Uterus (tissue), 4 donors: Measurements from ENCODE around the gene MAP4K5. TPM values are rescaled to one million over a fixed set of nuclear protein-coding genes. Genes with fewer than 3 reads are reported as not detected.
"Not testable (repeated sequence)": the region's sequence is repeated elsewhere in the genome, so short reads cannot be mapped to it uniquely, and the experiment has no call there.

Experiments used
- DNase-seq, 2 donors: peaks; one replicate each; pipeline ENCODE4 v3.0.0-alpha.2; 2019 to 2020
- H3K27ac ChIP-seq, 2 donors: fragments of 200-600 bp; sonication (generic); 1 replicate in 1 of 2; 2 replicates in 1 of 2; pipeline ENCODE4 v1.5.1; 2016 to 2018
- H3K27me3 ChIP-seq, 2 donors: fragments of 200-600 bp; sonication (generic); one replicate each; pipeline ENCODE4 v1.5.1; 2018 to 2019; ENCODE audit warnings: control low read depth in 1 of 2
- H3K36me3 ChIP-seq, 2 donors: fragments of 200-600 bp; sonication (generic); one replicate each; pipeline ENCODE4 v1.5.1; 2019; ENCODE audit warnings: control low read depth in 1 of 2
- H3K4me1 ChIP-seq, 2 donors: fragments of 200-600 bp; sonication (generic); one replicate each; pipeline ENCODE4 v1.5.1; 2018 to 2019; ENCODE audit warnings: control low read depth in 1 of 2
- H3K4me3 ChIP-seq, 2 donors: fragments of 200-600 bp; sonication (generic); 1 replicate in 1 of 2; 2 replicates in 1 of 2; pipeline ENCODE4 v1.5.1; 2018 to 2019; ENCODE audit warnings: mild to moderate bottlenecking in 1 of 2
- H3K9me3 ChIP-seq, 2 donors: fragments of 200-600 bp; sonication (generic); one replicate each; pipeline ENCODE4 v1.5.1; 2019; ENCODE audit warnings: control low read depth in 1 of 2
- POLR2A ChIP-seq, 2 donors: fragments of 450-650 bp; IDR thresholded peaks; one replicate each; pipeline ENCODE4 v1.6.1; 2016; ENCODE audit warnings: antibody characterized with exemption in 2 of 2, mild to moderate bottlenecking in 1 of 2, moderate library complexity in 1 of 2
- intact Hi-C: fragments of 100-400 bp; cut with DNase I; formaldehyde crosslinking; loops from one replicate; pipeline ENCODE4 v1.15.1; 2023; ENCODE audit warnings: low total_unique reads
- total RNA-seq, 4 donors: library from RNA; depleted of rRNA in 3 of 4; stranded (reverse); fragments of >200 nt in 3 of 4; gene quantifications; one replicate each; pipeline versions ENCODE4 v1.1.0 to v1.2.4, GENCODE V29; 2014 to 2023
- TF ChIP-seq, protein P1 (sequence below), 4 experiments: fragments of 200-600 bp in 2 of 4; fragments of 450-650 bp in 2 of 4; sonication (generic) in 2 of 4; IDR thresholded peaks; one replicate each; pipeline ENCODE4 v1.5.1; 2016 to 2019; ENCODE audit warnings: antibody characterized with exemption in 4 of 4, mild to moderate bottlenecking in 2 of 4, moderate library complexity in 1 of 4
- donor health status: DM: yes; HTN: yes; CAD: no.

MAP4K5 gene
- total RNA-seq, 4 donors from 2014 or later = 44.6 to 179 (median 97.8) TPM

DNA sequence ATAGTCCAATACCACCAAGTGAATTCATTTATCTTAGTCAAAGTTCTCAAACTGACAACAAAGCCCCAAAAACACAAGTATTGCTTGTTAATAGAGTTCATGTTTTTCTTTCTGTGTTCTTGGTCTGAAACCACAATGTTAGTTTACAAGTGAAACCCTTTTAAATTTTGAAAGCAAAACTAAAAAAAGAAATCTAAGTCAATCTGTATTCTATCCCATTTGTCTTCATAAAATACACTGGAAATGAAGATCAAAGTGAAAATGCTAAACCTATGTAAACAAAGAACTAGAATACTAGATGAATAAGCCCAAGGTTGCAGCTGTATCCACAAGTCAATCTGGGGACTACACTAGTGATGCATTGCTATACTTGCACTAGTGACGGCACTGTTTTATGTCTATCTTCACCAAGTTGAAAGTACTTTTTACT lies 10.4 kb downstream of the MAP4K5 start:
- no peaks in the 10 kb centered on the region for H3K36me3 ChIP-seq
- intact Hi-C loops = no loop called here
- peaks cover 4 to 7% of the 10 kb centered on the region in 2 donors for H3K4me1 ChIP-seq
- no peak for DNase-seq
- peak overlapping the region in 1 of 2 donors; percentile 10 for H3K27ac ChIP-seq
- no peak overlapping the region for H3K4me3 ChIP-seq
- no peaks in the 10 kb centered on the region for H3K27me3 ChIP-seq
- TF ChIP-seq, protein P1, sequence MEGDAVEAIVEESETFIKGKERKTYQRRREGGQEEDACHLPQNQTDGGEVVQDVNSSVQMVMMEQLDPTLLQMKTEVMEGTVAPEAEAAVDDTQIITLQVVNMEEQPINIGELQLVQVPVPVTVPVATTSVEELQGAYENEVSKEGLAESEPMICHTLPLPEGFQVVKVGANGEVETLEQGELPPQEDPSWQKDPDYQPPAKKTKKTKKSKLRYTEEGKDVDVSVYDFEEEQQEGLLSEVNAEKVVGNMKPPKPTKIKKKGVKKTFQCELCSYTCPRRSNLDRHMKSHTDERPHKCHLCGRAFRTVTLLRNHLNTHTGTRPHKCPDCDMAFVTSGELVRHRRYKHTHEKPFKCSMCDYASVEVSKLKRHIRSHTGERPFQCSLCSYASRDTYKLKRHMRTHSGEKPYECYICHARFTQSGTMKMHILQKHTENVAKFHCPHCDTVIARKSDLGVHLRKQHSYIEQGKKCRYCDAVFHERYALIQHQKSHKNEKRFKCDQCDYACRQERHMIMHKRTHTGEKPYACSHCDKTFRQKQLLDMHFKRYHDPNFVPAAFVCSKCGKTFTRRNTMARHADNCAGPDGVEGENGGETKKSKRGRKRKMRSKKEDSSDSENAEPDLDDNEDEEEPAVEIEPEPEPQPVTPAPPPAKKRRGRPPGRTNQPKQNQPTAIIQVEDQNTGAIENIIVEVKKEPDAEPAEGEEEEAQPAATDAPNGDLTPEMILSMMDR (IDR thresholded peaks at IDR 0.05) = no peak
- TF ChIP-seq POLR2A (IDR thresholded peaks at IDR 0.05) = no peak
- H3K9me3 ChIP-seq = no peaks in the 10 kb centered on the region

DNA sequence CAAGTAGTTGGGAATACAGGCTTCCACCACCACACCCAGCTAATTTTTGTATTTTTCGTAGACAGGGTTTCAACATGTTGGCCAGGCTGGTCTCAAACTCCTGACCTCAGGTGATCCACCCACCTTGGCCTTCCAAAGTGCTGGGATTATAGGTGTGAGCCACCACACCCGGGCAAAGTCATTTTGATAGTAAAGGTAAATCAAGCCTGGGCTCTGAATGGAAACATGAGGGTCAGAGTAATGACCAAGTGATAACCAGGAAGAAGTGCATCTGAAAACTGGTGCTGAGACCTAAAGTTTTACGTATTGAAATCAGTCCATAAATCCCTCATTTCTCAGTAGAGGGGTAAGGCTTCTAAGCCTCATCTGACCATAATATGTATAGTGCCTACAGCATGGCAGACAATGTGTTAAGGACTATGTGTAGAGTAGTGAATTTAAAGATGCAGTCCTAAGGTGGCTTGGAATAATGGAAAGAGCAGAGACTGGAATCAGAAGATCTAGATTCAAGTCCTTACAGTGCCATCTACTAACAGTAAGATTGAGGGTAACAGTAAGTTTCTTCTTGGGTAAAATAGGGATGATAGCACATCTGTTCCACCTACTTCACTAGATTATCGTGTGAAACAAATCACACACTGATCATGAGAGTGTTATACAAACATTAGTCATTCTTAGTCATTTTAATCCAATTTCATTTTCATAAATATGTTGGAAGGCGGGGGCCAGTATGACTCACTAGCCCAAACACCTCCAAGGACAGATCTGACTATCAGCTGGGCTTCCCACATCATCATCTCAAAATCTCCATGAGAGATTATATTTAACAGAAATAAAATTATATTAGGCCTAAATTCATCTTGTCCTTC lies 11.2 kb downstream of the MAP4K5 start:
- Histone ChIP-seq H3K9me3 (no peaks in the 10 kb centered on the region), H3K36me3 (no peaks in the 10 kb centered on the region), H3K27ac (peak overlapping the region; percentile 7 to 10), H3K27me3 (no peaks in the 10 kb centered on the region), H3K4me1 (peaks cover 4 to 13% of the 10 kb centered on the region in 2 donors), H3K4me3 (no peak overlapping the region)
- TF ChIP-seq, protein P1 (IDR thresholded peaks at IDR 0.05) = no peak
- no peak for TF ChIP-seq POLR2A (IDR thresholded peaks at IDR 0.05)
- no peak for DNase-seq
- intact Hi-C loops = no loop called here

DNA sequence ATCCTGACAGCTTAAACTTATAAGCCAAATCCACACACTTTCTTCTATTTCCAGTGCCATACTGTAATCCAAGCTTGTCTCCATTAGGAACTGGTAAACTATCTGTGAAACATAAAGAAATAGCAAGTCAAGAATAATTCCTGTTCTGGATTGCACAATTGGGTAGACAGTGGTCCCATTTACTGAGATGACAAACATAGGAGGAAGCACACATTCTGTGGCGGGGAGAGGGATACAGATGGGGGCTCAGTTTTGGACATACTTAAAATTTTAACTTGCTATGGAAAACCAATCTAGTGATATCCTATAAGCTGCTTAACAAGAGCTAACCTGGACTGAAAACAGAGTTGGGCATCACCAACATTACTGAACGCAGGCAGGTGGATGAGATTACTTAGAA lies 16.3 kb downstream of the MAP4K5 start:
- intact Hi-C loops = no loop called here
- Histone ChIP-seq H3K27me3 (no peaks in the 10 kb centered on the region), H3K9me3 (no peaks in the 10 kb centered on the region), H3K4me1 (peaks cover 0 to 6% of the 10 kb centered on the region in 2 donors), H3K4me3 (no peak overlapping the region), H3K27ac (no peak overlapping the region), H3K36me3 (no peaks in the 10 kb centered on the region)
- TF ChIP-seq, protein P1 (IDR thresholded peaks at IDR 0.05) = no peak
- TF ChIP-seq POLR2A (IDR thresholded peaks at IDR 0.05) = no peak
- DNase-seq = no peak

- peaks cover 0 to 6% of the 10 kb centered on the region in 2 donors for H3K4me1 ChIP-seq
- TF ChIP-seq, protein P1 (IDR thresholded peaks at IDR 0.05) = no peak
- TF ChIP-seq POLR2A (IDR thresholded peaks at IDR 0.05) = no peak
- no peaks in the 10 kb centered on the region for H3K36me3 ChIP-seq
- no peak overlapping the region for H3K27ac ChIP-seq
- no peaks in the 10 kb centered on the region for H3K27me3 ChIP-seq
- DNase-seq = no peak
- H3K9me3 ChIP-seq = no peaks in the 10 kb centered on the region
- no peak overlapping the region for H3K4me3 ChIP-seq
- intact Hi-C loops = no loop called here
Observed at GRCh38 chr14:50512463-50512862, 19.9 kb downstream of the MAP4K5 start.

GRCh38 chr14:50510157-50510556 lies 22.2 kb downstream of the MAP4K5 start:
- Histone ChIP-seq H3K4me1 (no peaks in the 10 kb centered on the region), H3K9me3 (no peaks in the 10 kb centered on the region), H3K27me3 (no peaks in the 10 kb centered on the region), H3K27ac (no peak overlapping the region), H3K4me3 (no peak overlapping the region), H3K36me3 (no peaks in the 10 kb centered on the region)
- no peak for TF ChIP-seq POLR2A (IDR thresholded peaks at IDR 0.05)
- TF ChIP-seq, protein P1 (IDR thresholded peaks at IDR 0.05) = no peak
- intact Hi-C loops = no loop called here
- DNase-seq = no peak

DNA sequence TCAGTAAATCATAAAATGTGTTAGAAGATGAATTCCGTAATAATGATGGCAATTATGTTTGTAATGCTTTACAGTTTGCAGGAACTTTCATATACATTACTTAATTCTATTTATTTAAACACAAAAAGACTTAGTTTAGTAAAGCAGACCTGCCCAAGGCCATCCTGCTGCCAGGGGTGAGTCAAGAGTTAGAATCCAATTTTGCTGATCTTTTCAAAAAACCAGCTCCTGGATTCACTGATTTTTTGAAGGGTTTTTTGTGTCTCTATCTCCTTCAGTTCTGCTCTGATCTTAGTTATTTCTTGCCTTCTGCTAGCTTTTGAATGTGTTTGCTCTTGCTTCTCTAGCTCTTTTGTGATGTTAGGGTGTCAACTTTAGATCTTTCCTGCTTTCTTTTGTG lies 25.3 kb downstream of the MAP4K5 start:
- H3K27me3 ChIP-seq, intact Hi-C loops, H3K9me3 ChIP-seq, DNase-seq, H3K4me3 ChIP-seq, H3K27ac ChIP-seq, H3K4me1 ChIP-seq, H3K36me3 ChIP-seq: not testable (repeated sequence)
